T1000 (cell line): ENCODE measurements around the gene HSPB3.
"Not testable (repeated sequence)": the region's sequence is repeated elsewhere in the genome, so short reads cannot be mapped to it uniquely, and the experiment has no call there.

ENCODE experiments used
- DNase-seq: peaks from one replicate; lab custom pipeline; 2025; ENCODE audit warnings: mixed read lengths; lab: John Stamatoyannopoulos, UW

HSPB3 gene

DNA sequence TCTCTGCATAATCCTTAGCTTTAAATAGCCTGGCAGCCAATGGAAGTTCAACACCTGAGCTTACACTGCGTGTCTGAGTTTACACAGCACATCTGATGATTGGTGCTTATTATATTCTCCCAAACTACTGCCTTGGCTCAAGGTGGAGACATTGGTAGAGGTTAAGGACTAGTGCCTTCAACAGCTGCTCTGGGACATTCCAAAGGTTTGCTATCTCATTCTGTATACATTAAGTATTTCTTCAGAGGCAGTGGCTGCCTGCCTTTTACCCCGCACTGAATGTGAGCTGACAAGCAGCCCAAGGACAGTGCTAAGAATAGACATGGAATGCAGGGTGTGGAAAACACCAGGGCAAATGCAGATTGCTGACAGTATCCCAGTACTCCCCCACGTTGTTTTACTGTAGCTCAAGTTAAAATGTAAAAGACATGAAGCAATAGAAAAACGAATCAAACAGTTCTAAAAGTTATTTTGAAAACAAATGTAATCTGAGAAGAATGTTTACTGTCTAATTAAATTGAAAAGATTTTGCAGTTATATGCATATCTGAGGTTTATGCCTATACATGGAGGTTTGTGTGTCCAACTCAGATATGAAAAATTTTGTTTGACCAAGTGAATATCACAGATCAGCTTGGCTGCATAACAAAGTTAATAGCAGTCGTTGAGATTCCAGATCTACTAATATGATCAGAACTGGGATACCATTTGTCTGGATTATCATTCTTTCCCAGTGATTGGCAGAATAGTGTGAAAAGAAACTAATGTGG, 1.8 kb downstream of the HSPB3 start:
- DNase-seq: peak; percentile 23

DNA sequence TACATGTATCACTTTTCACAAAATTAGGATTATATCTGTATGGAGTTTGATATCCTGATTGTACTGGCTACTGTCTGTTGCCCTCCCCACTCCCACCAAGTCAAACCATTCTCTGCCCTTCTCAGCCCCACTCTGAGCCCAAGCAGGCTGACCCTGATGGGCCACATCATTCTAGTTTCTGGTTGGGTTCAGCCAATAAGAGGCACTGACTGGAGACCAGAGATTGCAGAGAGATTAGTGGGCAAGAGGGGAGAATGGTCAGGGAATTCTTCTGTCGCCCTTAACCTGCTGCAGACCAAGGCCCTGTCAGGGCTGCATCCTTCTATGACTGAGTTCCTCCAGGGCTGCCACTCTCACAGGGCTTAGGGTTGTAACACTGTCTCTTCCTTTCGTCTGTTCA, 2.7 kb downstream of the HSPB3 start:
- no peak for DNase-seq

DNA sequence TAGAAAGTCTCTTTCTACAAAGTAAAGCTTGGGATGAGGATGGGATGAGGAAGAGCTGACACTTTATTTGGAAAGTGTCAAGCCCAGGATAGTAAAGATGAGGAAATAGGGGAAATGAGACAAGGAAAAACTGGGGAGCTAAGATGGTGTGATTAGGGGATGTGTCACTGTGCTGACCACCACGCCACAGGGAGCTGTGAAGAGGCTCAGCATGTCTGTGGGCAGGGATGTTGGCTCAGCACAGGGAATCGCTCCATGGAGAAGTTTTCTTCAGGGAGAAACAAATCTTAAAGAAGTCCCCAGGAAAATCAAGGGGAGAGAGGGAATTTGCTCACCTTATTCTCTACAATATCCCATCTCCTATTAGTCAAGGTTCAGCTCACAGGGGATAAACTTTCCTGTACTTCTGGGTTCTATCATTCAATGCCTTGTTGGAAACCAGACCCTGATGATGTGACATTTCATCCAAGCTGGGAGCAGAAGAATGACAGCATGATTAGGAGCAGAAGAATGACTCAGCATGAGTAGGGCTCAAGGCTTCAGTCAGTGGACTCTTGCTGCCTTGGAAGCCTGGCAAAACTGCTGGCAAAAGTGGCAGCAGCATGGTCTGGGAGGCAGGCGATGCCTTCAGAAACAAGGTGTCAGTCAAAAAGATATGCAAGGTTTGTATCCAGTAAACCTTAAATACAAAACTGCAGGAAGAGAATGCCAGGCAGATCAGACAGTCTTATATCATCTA, 4.9 kb downstream of the HSPB3 start:
- DNase-seq: no peak

DNA sequence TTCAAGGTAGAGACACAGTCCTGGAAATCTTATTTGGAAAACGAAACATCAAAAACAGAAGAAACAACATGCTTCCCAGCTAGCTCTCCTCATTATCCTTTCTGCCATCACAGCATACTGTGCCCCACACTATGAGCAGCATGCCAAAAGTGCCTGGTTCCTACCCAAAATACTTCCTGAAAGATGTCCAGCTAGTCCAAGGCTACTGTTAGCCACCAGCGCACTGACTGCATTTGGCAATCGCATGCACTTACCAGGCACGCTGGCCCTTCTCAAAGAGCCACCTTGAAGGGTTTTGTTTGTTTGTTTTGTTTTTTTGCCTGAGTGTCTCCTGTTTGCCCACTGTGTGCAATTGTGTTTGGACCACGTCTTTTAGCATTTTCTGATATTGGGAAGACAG, 6.8 kb downstream of the HSPB3 start:
- no peak for DNase-seq

DNA sequence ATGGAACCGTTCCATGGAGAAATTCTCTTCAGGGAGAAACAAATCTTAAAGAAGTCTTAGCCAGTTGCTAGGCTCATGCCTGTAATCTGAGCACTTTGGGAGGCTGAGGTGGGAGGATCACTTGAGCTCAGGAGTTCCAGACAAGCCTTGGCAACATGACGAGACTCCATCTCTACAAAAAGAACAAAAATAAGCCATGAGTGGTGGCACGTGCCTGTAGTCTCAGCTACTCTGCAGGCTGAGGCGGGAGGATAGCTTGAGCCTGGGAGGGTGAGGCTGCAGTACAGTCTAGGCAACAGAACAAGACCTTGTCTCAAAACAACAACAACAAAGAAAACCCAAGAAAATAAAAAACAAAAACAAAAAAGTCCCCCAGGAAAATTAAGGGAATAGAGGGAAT, 8.2 kb downstream of the HSPB3 start:
- no peak for DNase-seq

DNA sequence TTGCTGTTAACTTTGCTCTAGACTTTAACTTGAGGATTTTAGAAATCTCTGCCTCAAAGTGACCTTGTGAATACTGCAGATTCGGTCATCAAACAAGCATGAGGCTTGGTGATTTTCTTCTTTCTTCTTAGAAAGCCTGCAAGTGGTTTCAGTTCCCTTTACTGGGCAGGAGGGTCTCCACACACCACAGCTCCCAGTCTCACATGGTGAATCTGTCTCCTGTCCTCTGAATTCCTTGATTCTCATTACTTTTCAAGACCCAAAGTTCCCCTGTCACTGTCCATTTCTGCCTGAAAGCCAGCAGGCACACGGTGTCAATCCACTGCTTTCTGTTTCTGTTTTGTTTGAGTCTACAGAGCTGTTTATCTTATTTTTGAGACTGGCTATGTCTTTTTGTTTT, 14.1 kb downstream of the HSPB3 start:
- no peak for DNase-seq

DNA sequence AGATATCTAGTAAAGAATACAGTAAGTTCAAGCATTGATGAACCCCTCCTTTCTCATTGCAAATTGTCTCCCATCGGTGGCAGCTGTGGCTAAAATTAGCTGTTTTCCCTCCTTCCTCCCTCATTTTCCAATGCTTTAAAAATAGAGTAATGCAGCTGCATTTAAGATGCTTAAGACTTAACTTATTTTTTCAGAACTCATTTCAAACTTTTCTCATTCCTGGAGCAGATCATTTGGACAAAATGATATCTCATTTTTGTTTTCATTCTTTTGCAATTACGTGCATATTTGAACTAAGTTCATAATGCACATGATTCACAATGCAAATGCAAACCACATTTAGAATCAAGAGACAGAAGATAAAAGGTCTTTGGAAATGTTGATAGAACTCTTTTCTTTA, 14.6 kb downstream of the HSPB3 start:
- no peak for DNase-seq

DNA sequence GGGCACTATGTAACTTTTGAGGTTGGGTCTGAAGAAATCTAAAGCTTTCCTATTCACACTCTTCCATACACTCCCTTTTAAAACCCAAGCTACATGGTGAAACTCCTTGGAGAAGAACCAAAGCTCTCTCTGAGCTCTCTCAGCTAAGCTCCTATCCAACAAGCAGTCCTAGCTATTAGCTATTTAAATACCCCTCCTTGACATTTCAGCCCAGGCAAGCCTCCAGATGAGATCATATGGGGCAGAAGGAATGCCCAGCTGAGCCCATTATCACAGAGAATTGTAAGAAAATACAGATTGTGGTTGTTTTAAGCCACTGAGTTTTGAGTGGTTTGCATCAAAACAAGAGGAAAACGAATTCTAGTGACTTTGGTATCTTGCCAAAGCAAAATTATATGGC, 15.2 kb downstream of the HSPB3 start:
- DNase-seq: no peak

DNA sequence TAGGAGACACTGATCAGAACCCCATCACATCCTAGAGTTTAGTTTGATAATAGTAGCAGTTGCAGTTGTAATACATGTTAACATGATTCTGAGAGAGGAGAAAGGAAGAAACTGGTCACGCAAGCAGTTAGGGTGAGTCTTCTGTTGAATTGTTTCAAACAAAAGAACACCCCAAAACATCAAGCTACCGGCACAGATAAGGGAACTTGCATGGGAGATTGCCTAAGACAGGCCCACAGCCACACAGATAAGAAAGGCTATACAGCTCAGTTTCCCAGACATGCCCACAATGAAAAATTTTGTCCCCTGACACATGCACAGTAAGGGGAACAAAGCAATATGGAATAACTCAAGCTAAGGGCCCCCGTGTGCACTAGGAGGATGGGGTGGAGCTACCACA, 15.9 kb downstream of the HSPB3 start:
- DNase-seq: no peak

DNA sequence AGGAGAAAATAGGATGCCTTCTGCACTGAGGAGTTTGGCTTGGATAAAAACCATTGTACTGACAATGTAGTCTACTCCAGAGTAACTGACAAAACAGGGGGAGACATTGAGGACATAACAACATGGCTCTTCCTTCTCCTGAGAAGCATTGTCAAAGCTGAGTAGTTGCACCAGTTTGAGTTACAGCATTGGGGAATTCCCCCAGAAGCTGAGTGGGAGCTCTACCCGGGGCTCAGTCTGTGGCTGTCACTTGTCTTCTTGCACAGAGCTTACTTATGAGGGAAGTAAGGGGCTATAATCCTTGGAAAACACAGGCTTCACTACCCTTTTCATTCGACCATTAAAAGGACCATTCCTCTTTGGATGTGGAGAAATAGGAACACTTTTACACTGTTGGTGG, 21.2 kb downstream of the HSPB3 start:
- DNase-seq: no peak

DNA sequence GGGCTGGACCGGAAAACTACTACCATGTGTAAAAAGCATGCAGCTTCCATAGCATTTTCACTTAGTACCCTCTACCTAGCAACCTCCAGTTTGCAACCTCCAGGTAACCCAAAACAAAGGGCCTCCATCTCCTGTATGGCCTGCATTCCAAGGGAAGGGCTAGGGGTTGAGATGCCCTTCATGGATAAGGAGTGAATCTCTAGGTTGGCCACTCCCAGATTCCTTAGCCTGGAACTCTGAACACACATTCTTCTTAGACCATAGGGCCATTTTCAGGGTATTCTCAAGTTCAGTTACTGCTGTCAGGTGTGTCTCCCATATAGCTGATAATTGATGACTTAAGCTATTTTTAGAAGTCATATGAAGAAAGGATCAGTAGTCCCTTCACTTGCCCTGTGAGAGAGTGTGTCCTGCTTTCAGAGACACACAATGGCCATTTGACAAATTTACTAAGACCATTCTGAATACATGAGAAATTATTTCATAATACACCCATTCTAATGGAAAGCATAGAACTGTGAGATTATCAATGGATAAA, 22.5 kb downstream of the HSPB3 start:
- no peak for DNase-seq

DNA sequence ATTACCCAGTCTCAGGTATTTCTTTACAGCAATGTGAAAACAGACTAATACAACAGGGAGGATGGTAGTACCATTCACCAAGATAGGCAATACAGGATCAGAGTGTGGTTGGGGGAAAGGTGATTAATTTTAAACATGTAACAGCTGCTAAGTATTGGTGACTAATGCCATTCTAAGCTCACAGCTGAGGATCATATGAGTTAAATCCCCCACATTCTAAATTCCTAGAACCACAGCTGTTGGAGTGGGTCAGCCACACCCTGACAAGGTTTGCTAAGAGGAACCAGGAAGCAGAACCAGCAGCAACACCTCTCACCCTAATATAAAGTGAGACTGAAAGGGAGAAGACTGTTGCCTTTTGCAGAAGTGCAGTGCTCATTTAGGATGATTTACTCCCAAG, 24.8 kb downstream of the HSPB3 start:
- DNase-seq: no peak

DNA sequence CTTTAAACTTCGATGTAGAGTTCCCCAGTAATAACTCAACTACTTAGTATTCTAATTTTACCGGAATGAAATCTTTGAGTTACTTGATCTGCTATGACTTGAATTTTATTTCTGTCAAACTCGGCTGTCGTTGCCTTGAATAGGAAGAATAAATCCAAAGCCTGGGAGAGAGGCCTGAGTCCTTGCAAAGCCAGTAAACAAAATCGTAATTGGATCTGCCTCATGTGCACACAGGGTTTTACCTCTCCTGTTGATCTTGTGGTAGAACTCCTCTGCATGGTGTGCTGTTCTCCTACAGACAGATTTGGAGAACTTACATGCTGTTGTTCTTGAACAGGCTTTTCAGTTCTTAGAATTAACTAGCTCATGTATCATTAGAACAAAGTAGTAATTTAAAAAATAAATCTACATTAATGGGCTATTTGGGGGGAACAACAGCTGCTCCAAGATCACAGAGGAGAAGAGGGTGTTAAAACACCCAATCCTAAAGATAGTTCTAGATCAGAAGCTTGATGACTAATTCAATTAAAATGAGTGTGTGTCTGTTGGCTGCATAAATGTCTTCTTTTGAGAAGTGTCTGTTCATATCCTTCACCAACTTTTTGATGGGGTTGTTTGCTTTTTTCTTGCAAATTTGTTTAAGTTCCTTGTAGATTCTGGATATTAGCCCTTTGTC, 28.9 kb downstream of the HSPB3 start:
- no peak for DNase-seq

DNA sequence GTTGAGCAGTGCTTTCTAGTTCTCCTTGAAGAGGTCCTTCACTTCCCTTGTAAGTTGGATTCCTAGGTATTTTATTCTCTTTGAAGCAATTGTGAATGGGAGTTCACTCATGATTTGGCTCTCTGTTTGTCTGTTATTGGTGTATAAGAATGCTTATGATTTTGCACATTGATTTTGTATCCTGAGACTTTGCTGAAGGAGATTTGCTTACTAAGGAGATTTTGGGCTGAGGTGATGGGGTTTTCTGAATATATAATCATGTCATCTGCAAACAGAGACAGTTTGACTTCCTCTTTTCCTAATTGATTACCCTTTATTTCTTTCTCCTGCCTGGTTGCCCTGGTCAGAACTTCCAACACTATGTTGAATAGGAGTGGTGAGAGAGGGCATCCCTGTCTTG, 30.2 kb downstream of the HSPB3 start:
- not testable (repeated sequence) for DNase-seq

DNA sequence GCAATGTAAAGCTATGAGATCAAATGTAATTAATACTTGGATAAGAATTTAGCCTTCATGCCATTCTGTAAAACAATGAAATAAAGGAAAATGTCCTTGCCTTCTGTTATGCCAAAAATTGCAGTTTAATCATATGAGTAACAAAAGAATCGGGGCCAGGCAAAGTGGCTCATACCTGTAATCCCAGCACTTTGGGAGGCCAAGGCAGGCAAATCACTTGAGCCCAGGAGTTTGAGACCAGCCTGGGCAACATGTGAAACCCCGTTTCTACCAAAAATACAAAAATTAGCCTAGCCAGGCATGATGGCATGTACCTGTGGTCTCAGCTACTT, 34.1 kb downstream of the HSPB3 start:
- DNase-seq: not testable (repeated sequence)

DNA sequence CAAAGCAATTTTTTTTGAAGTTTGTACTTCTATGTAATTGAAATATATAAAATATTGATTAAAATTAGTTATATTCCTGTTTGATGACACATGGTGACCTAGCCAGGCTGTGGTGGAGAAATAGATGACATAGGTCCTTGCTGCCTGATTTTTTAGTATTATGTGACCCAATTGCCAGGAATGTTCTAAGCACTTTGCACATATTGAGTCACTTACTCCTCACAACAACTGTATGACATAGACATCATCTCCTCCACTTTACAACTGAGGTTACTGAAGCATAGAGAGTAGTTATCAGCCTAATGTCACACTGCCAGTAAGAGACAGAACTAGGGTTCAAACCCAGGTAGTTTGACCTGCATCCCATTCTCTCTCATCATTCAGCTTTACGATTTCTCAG, 35.8 kb downstream of the HSPB3 start:
- no peak for DNase-seq

DNA sequence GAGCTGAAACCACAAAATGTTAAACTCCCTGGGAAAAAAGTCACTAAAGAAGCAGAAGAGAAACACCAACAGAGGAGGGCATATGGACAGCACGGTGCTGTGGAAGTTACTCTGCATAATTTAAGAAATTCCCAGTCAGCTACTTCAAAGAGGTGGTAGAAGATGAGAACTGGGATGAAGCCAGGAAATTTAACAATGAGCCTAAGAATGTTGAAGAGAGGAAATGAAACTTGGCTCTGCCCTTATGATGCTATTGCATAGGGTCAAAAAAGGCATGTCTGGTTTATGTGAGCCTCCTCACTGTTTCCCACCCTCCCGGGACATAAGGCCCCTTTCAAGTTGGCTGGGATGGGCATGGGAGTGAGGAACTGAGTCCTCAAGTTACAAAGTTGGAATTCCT, 36.7 kb downstream of the HSPB3 start:
- no peak for DNase-seq

DNA sequence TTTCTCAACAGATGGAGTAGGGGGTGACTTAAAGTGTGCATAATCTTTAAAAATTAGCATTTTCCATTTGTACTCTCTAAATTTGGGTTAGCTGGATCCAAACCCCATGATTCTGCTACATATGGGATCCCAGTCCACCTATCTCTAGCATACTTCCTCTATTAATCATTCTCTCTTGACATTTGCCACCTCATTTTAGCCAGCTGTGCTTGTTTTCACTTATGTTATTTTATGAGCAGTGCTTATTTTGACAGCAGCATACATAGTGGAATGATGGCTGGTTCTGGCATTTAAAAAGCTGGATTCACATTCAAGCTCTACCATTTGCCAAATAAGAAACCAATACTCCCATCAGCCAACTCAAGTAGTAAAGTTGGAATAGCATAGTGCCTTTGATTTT, 39.5 kb downstream of the HSPB3 start:
- DNase-seq: no peak
